Heart right ventricle (tissue), 16 donors: Measurements from ENCODE around the gene PLEKHA7. TPM values are rescaled to one million over a fixed set of nuclear protein-coding genes. Genes with fewer than 3 reads are reported as not detected.

ENCODE experiments used
- ATAC-seq, 8 donors: fragments of 200-7000 bp; cut with Tn5 transposase; one replicate each; pipeline ENCODE4 v1.9.1; 2020; ENCODE audit warnings: mild to moderate bottlenecking in 8 of 8, moderate library complexity in 8 of 8, moderate number of reproducible peaks in 1 of 8
- DNase-seq, 2 donors: peaks; one replicate each; pipeline ENCODE4 v3.0.0-alpha.2; 2020
- H3K27ac ChIP-seq, 10 donors: fragments of 200-600 bp; sonication (generic) in 2 of 10; one replicate each; pipeline versions ENCODE4 v1.5.0 to v1.8.0; 2020 to 2022; ENCODE audit warnings: mild to moderate bottlenecking in 3 of 10
- H3K27me3 ChIP-seq, 7 donors: fragments of 200-600 bp; one replicate each; pipeline ENCODE4 v1.8.0; 2021 to 2022; ENCODE audit warnings: mild to moderate bottlenecking in 2 of 7
- H3K36me3 ChIP-seq, 9 donors: fragments of 200-600 bp; sonication (generic) in 1 of 9; one replicate each; pipeline versions ENCODE4 v1.5.0 to v1.8.0; 2020 to 2022; ENCODE audit warnings: mild to moderate bottlenecking in 2 of 9
- H3K4me1 ChIP-seq, 9 donors: fragments of 200-600 bp; sonication (generic) in 1 of 9; one replicate each; pipeline versions ENCODE4 v1.5.0 to v1.8.0; 2020 to 2022; ENCODE audit warnings: mild to moderate bottlenecking in 4 of 9
- H3K4me3 ChIP-seq, 10 donors: fragments of 200-600 bp; sonication (generic) in 2 of 10; one replicate each; pipeline versions ENCODE4 v1.5.0 to v1.8.0; 2020 to 2022; ENCODE audit warnings: mild to moderate bottlenecking in 7 of 10, moderate library complexity in 2 of 10
- H3K9me3 ChIP-seq, 11 donors: fragments of 200-600 bp in 10 of 11; sonication (generic) in 2 of 11; one replicate each; pipeline versions ENCODE4 v1.5.0 to v1.8.0; 2013 to 2022; ENCODE audit warnings: mild to moderate bottlenecking in 2 of 11, control low read depth in 1 of 11, moderate library complexity in 1 of 11
- CTCF ChIP-seq, 9 donors: fragments of 200-600 bp; sonication (generic) in 2 of 9; IDR thresholded peaks; one replicate each; pipeline versions ENCODE4 v1.5.0 to v1.8.0; 2021 to 2022; ENCODE audit warnings: antibody characterized with exemption in 9 of 9, mild to moderate bottlenecking in 5 of 9, moderate library complexity in 1 of 9
- WGBS, 2 donors: extraction: QIAGEN DNeasy Blood & Tissue Kit; methylation state at CpG; one replicate each; pipeline ENCODE4 v1.1.7; 2013; ENCODE audit warnings: inconsistent platforms in 1 of 2; 5-methylcytosine and 5-hydroxymethylcytosine counted together
- intact Hi-C, 10 donors: fragments of 100-400 bp; cut with DNase I; formaldehyde crosslinking; loops; one replicate each; pipeline versions ENCODE4 v1.11.1 to v1.14.2; 2022
- polyA plus RNA-seq, 2 donors: library from polyadenylated mRNA; stranded (reverse); fragments of 200-250 nt; gene quantifications; one replicate each; pipeline ENCODE4 v1.2.3, GENCODE V29; 2013
- total RNA-seq, 10 donors: library from RNA; stranded (reverse); fragmentation: NEBNext Ultra II Directional in 3 of 10; extraction: Animal tissue kit (Norgen Biotek cat#: 25700) in 3 of 10; gene quantifications; one replicate each; pipeline versions ENCODE4 v1.2.1 to v1.2.4, GENCODE V29; 2021 to 2023
- donor health status: Arrhythmogenic right ventricular cardiomyopathy.
- donor health status: ischemic (EF 13 %, LVEDD 7.1; RV severe dilation, severe dysfunction).
- donor health status: healthy with polysubstance abuse.
- donor health status: DM: no; HTN: yes; CAD: no.
- donor health status: DM: no; HTN: no; CAD: no.
- donor health status: ischemic (EF 25% LVEDD 6.9; RV normal size, moderate dysfunction).
- donor health status: ischemic (EF 25% LVEDD 5.7; RV mildly dilated, moderate dysfunction).
- donor health status: healthy.
- donor health status: DM: yes; HTN: yes; CAD: no.
- donor health status: Ischemic cardiomyopathy.
- donor health status: ischemic (EF 35%, LVEDD 5.7; RV mildly dilated, moderate dysfunction).
- donor health status: nonischemic (EF 11% LVEDD 7.7; RV severe dilation, severe dysfunction).
- donor health status: DM: yes; HTN: yes; CAD: no.
- donor health status: PGD.
- donor health status: ischemic (EF 29% LVEDD 5.4; RV normal size, mild dysfunction).
- donor health status: nonischemic (EF 23%, LVEDD 6.1; RV moderate dilation, normal function).

Gene PLEKHA7
- total and polyA plus RNA-seq, 12 donors, result 15.3 to 46.9 (median 24.0) TPM

- Histone ChIP-seq H3K4me1 (peaks cover 0 to 19% (median 11%) of the 10 kb centered on the region in 9 donors), H3K27me3 (peaks cover 0 to 54% (median 0%) of the 10 kb centered on the region in 7 donors), H3K36me3 (no peaks in the 10 kb centered on the region), H3K9me3 (no peaks in the 10 kb centered on the region), H3K27ac (no peak overlapping the region), H3K4me3 (no peak overlapping the region)
- 72 to 79% methylated on average over 16 of the region's 16 CpGs for WGBS, 2 donors
- TF ChIP-seq CTCF (IDR thresholded peaks at IDR 0.05), result no peak
- ATAC-seq, result peak in 4 of 8 donors; percentile 7 to 41 (median 29)
- intact Hi-C loops, result loop anchor here in 2 of 10 donors (10.0 kb wide), 1 partner anchor 49 kb away; no protein-coding TSS in a partner anchor
- DNase-seq, result peak in 1 of 2 donors; percentile 25
These were observed 1.5 kb upstream of the PLEKHA7 start for GRCh38 chr11:17015627-17016126.

GRCh38 chr11:17014833-17015626, 816 bp upstream of the PLEKHA7 start:
- Histone ChIP-seq H3K9me3 (no peaks in the 10 kb centered on the region), H3K4me3 (peak overlapping the region; percentile 21 to 98 (median 68)), H3K36me3 (no peaks in the 10 kb centered on the region), H3K27ac (peak overlapping the region in 2 of 10 donors; percentile 4 to 10), H3K4me1 (peaks cover 0 to 19% (median 11%) of the 10 kb centered on the region in 9 donors), H3K27me3 (peaks cover 0 to 54% (median 0%) of the 10 kb centered on the region in 7 donors)
- 15 to 16% methylated on average over 25 of the region's 25 CpGs for WGBS, 2 donors
- intact Hi-C loops, result loop anchor here in 2 of 10 donors (10.0 kb wide), 1 partner anchor 50 kb away; no protein-coding TSS in a partner anchor
- ATAC-seq (peak in 2 of 8 donors; percentile 42 to 43), DNase-seq (no peak)
- peak in 7 of 9 donors; percentile 32 to 55 (median 48) for TF ChIP-seq CTCF (IDR thresholded peaks at IDR 0.05)

- H3K4me1 ChIP-seq, result peaks cover 0 to 19% (median 11%) of the 10 kb centered on the region in 9 donors
- peaks cover 0 to 54% (median 0%) of the 10 kb centered on the region in 7 donors for H3K27me3 ChIP-seq
- TF ChIP-seq CTCF (IDR thresholded peaks at IDR 0.05), result no peak
- DNase-seq (peak in 1 of 2 donors; percentile 25), ATAC-seq (peak; percentile 31 to 73 (median 40))
- intact Hi-C loops, result loop anchor here in 2 of 10 donors (10.0 kb wide), 1 partner anchor 51 kb away; no protein-coding TSS in a partner anchor
- WGBS, 2 donors, result 1% methylated on average over 73 to 85 of the region's 85 CpGs
- no peaks in the 10 kb centered on the region for H3K36me3 ChIP-seq
- peak overlapping the region in 3 of 10 donors; percentile 14 to 48 (median 28) for H3K27ac ChIP-seq
- no peaks in the 10 kb centered on the region for H3K9me3 ChIP-seq
- H3K4me3 ChIP-seq, result peak overlapping the region; percentile 54 to 98 (median 68)
These were observed 480 bp downstream of the PLEKHA7 start for GRCh38 chr11:17013548-17014320.
